T-helper 2 cell treated with Interferon-gamma antibody and Interleukin-4, amounts not matched to agents 5 μg/mL and 100 μg/mL, for 36 hours (primary cell): ENCODE data around the gene TLE3.

Experiments used
- DNase-seq: peaks from one replicate; pipeline ENCODE4 v3.0.0; 2021; ENCODE audit warnings: low spot score
- H3K27ac Mint-ChIP-seq: one replicate; pipeline ENCODE4 v1.8.0; 2021; ENCODE audit warnings: mild to moderate bottlenecking, mixed read lengths
- H3K27me3 Mint-ChIP-seq: one replicate; pipeline ENCODE4 v1.8.0; 2021; ENCODE audit warnings: low read depth, mixed read lengths
- H3K36me3 Mint-ChIP-seq: one replicate; pipeline ENCODE4 v1.8.0; 2021; ENCODE audit warnings: low read depth, mixed read lengths
- H3K4me1 Mint-ChIP-seq: one replicate; pipeline ENCODE4 v1.8.0; 2021; ENCODE audit warnings: low read depth, mixed read lengths
- H3K4me3 Mint-ChIP-seq: one replicate; pipeline ENCODE4 v1.8.0; 2022; ENCODE audit warnings: mild to moderate bottlenecking, moderate library complexity, mixed read lengths
- H3K9me3 Mint-ChIP-seq: one replicate; pipeline ENCODE4 v1.8.0; 2021; ENCODE audit warnings: mixed read lengths

TLE3 gene

GRCh38 chr15:70044168-70044567 is 53.5 kb downstream of the TLE3 start:
- no peak overlapping the region for H3K27ac Mint-ChIP-seq

GRCh38 chr15:70043590-70043989 is 54.1 kb downstream of the TLE3 start:
- no peak for DNase-seq
- Mint-ChIP-seq H3K27me3 (peaks cover 9% of the 10 kb centered on the region), H3K9me3 (no peaks in the 10 kb centered on the region), H3K4me1 (no peaks in the 10 kb centered on the region), H3K36me3 (peaks cover 12% of the 10 kb centered on the region), H3K27ac (no peak overlapping the region), H3K4me3 (no peak overlapping the region)

More at GRCh38 chr15:70044168-70044567, 53.5 kb downstream of the TLE3 start:
- Mint-ChIP-seq H3K4me1 (no peaks in the 10 kb centered on the region), H3K36me3 (peaks cover 14% of the 10 kb centered on the region), H3K4me3 (no peak overlapping the region), H3K9me3 (no peaks in the 10 kb centered on the region), H3K27me3 (peaks cover 3% of the 10 kb centered on the region)
- DNase-seq = no peak

GRCh38 chr15:70042553-70043214 is 55.0 kb downstream of the TLE3 start:
- H3K27me3 Mint-ChIP-seq = peaks cover 13% of the 10 kb centered on the region
- H3K4me1 Mint-ChIP-seq = no peaks in the 10 kb centered on the region
- peaks cover 10% of the 10 kb centered on the region for H3K36me3 Mint-ChIP-seq
- no peak overlapping the region for H3K4me3 Mint-ChIP-seq
- DNase-seq = no peak
- H3K9me3 Mint-ChIP-seq = no peaks in the 10 kb centered on the region
- H3K27ac Mint-ChIP-seq = no peak overlapping the region

GRCh38 chr15:70039917-70040316 is 57.8 kb downstream of the TLE3 start:
- Mint-ChIP-seq H3K4me3 (no peak overlapping the region), H3K27ac (no peak overlapping the region), H3K4me1 (no peaks in the 10 kb centered on the region), H3K36me3 (peaks cover 6% of the 10 kb centered on the region), H3K9me3 (no peaks in the 10 kb centered on the region), H3K27me3 (peaks cover 20% of the 10 kb centered on the region)
- no peak for DNase-seq

GRCh38 chr15:70038730-70039392 is 58.9 kb downstream of the TLE3 start:
- Mint-ChIP-seq H3K4me1 (no peaks in the 10 kb centered on the region), H3K4me3 (no peak overlapping the region), H3K27ac (no peak overlapping the region), H3K36me3 (peaks cover 4% of the 10 kb centered on the region), H3K9me3 (no peaks in the 10 kb centered on the region), H3K27me3 (peaks cover 20% of the 10 kb centered on the region)
- no peak for DNase-seq

- Mint-ChIP-seq H3K36me3 (no peaks in the 10 kb centered on the region), H3K4me1 (no peaks in the 10 kb centered on the region), H3K4me3 (no peak overlapping the region), H3K9me3 (no peaks in the 10 kb centered on the region), H3K27ac (no peak overlapping the region), H3K27me3 (peaks cover 20% of the 10 kb centered on the region)
- no peak for DNase-seq
These were observed 60.5 kb downstream of the TLE3 start for GRCh38 chr15:70037292-70037640.

GRCh38 chr15:70036585-70037291 is 61.0 kb downstream of the TLE3 start:
- H3K4me3 Mint-ChIP-seq = no peak overlapping the region
- H3K9me3 Mint-ChIP-seq = no peaks in the 10 kb centered on the region
- no peaks in the 10 kb centered on the region for H3K36me3 Mint-ChIP-seq
- H3K27me3 Mint-ChIP-seq = peaks cover 20% of the 10 kb centered on the region
- no peak overlapping the region for H3K27ac Mint-ChIP-seq
- no peaks in the 10 kb centered on the region for H3K4me1 Mint-ChIP-seq
- no peak for DNase-seq

GRCh38 chr15:70035719-70036077 is 62.0 kb downstream of the TLE3 start:
- peaks cover 20% of the 10 kb centered on the region for H3K27me3 Mint-ChIP-seq
- no peaks in the 10 kb centered on the region for H3K9me3 Mint-ChIP-seq
- no peaks in the 10 kb centered on the region for H3K4me1 Mint-ChIP-seq
- H3K4me3 Mint-ChIP-seq = no peak overlapping the region
- DNase-seq = no peak
- no peaks in the 10 kb centered on the region for H3K36me3 Mint-ChIP-seq
- H3K27ac Mint-ChIP-seq = no peak overlapping the region

GRCh38 chr15:70035051-70035718 is 62.5 kb downstream of the TLE3 start:
- no peak overlapping the region for H3K27ac Mint-ChIP-seq
- peaks cover 20% of the 10 kb centered on the region for H3K27me3 Mint-ChIP-seq
- no peaks in the 10 kb centered on the region for H3K36me3 Mint-ChIP-seq
- H3K4me3 Mint-ChIP-seq = no peak overlapping the region
- DNase-seq = no peak
- no peaks in the 10 kb centered on the region for H3K9me3 Mint-ChIP-seq
- H3K4me1 Mint-ChIP-seq = no peaks in the 10 kb centered on the region

GRCh38 chr15:70034596-70034995 is 63.1 kb downstream of the TLE3 start:
- Mint-ChIP-seq H3K9me3 (no peaks in the 10 kb centered on the region), H3K27ac (no peak overlapping the region), H3K4me3 (no peak overlapping the region), H3K27me3 (peaks cover 20% of the 10 kb centered on the region), H3K36me3 (no peaks in the 10 kb centered on the region), H3K4me1 (no peaks in the 10 kb centered on the region)
- DNase-seq = no peak

GRCh38 chr15:70034141-70034540 is 63.6 kb downstream of the TLE3 start:
- Mint-ChIP-seq H3K27me3 (peaks cover 17% of the 10 kb centered on the region), H3K9me3 (no peaks in the 10 kb centered on the region), H3K4me1 (no peaks in the 10 kb centered on the region), H3K36me3 (no peaks in the 10 kb centered on the region), H3K4me3 (no peak overlapping the region), H3K27ac (no peak overlapping the region)
- DNase-seq = no peak

- Mint-ChIP-seq H3K9me3 (no peaks in the 10 kb centered on the region), H3K4me3 (no peak overlapping the region), H3K27ac (no peak overlapping the region), H3K27me3 (peaks cover 12% of the 10 kb centered on the region), H3K36me3 (no peaks in the 10 kb centered on the region), H3K4me1 (no peaks in the 10 kb centered on the region)
- no peak for DNase-seq
These were observed 64.1 kb downstream of the TLE3 start for GRCh38 chr15:70033529-70034140.

- DNase-seq = no peak
- H3K36me3 Mint-ChIP-seq = no peaks in the 10 kb centered on the region
- H3K27ac Mint-ChIP-seq = no peak overlapping the region
- H3K27me3 Mint-ChIP-seq = peaks cover 7% of the 10 kb centered on the region
- H3K4me1 Mint-ChIP-seq = no peaks in the 10 kb centered on the region
- no peaks in the 10 kb centered on the region for H3K9me3 Mint-ChIP-seq
- H3K4me3 Mint-ChIP-seq = no peak overlapping the region
These were observed 64.6 kb downstream of the TLE3 start for GRCh38 chr15:70033109-70033508.

GRCh38 chr15:70032509-70032908 is 65.2 kb downstream of the TLE3 start:
- no peak overlapping the region for H3K27ac Mint-ChIP-seq
- DNase-seq = no peak
- H3K27me3 Mint-ChIP-seq = peaks cover 10% of the 10 kb centered on the region
- H3K9me3 Mint-ChIP-seq = no peaks in the 10 kb centered on the region
- H3K4me3 Mint-ChIP-seq = no peak overlapping the region
- no peaks in the 10 kb centered on the region for H3K4me1 Mint-ChIP-seq
- no peaks in the 10 kb centered on the region for H3K36me3 Mint-ChIP-seq
